Fibroblast of the aortic adventitia (primary cell): ENCODE data around the gene CA12. TPM values are rescaled to one million over a fixed set of nuclear protein-coding genes. Genes with fewer than 3 reads are reported as not detected.

Experiments used
- DNase-seq: peaks from one replicate; pipeline ENCODE4 v3.0.0-alpha.2; 2010; ENCODE audit warnings: low read depth
- H3K4me3 ChIP-seq: 2 replicates; pipeline ENCODE4 v1.5.1; 2011; ENCODE audit warnings: low read depth, mild to moderate bottlenecking, control low read depth, low read length, moderate library complexity
- total RNA-seq: library from RNA; depleted of rRNA; stranded (reverse); fragments of >200 nt; gene quantifications from 2 replicates; pipeline ENCODE4 v1.2.3, GENCODE V29; 2012; ENCODE audit warnings: low replicate concordance
- TF ChIP-seq, protein P1 (sequence below): IDR thresholded peaks from 2 replicates; pipeline ENCODE4 v1.5.1; 2011; ENCODE audit warnings: mild to moderate bottlenecking, low read length, control low read depth, inconsistent platforms; ENCODE audit not compliant: insufficient read depth

CA12 gene
- total RNA-seq, 1 donor, result 174 TPM

DNA sequence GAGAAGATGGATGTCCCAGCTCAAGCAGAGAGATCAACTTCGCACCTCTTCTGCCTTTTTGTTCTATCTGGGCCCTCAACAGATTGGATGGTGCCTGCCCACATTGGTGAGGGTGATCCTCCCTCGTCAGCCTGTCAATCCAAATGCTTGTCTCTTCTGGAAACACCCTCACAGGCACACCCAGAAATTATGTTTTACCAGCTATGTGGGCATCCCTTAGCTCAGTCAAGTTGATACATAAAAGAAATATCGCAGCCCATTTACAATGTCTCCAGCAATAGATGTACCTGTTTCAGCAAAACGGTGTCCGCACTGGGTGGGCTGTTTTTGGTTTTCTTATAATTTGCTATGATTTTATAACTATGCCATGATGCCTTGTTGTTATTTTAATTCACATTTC is 27.5 kb upstream of the CA12 start:
- TF ChIP-seq, protein P1, sequence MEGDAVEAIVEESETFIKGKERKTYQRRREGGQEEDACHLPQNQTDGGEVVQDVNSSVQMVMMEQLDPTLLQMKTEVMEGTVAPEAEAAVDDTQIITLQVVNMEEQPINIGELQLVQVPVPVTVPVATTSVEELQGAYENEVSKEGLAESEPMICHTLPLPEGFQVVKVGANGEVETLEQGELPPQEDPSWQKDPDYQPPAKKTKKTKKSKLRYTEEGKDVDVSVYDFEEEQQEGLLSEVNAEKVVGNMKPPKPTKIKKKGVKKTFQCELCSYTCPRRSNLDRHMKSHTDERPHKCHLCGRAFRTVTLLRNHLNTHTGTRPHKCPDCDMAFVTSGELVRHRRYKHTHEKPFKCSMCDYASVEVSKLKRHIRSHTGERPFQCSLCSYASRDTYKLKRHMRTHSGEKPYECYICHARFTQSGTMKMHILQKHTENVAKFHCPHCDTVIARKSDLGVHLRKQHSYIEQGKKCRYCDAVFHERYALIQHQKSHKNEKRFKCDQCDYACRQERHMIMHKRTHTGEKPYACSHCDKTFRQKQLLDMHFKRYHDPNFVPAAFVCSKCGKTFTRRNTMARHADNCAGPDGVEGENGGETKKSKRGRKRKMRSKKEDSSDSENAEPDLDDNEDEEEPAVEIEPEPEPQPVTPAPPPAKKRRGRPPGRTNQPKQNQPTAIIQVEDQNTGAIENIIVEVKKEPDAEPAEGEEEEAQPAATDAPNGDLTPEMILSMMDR, result no peak
- no peak for DNase-seq

DNA sequence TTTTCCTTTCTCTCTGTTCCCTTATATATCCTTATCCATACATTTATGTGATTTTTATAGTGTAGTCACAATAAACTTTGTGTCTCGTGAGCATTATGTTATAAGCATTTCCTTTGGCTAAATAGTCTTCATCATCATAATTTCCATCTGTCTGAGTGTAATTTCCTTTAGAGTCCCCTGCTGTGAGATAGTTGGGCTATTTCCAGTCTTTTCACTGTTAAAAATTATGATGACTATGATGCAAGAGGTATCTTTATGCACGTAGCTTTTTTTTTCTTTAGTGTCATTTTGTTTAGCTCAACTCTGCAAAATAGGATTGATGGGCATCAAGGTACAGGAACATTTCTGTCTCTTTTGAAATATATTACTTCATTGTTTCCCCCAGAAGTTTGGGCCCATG is 26.9 kb upstream of the CA12 start:
- no peak for DNase-seq
- H3K4me3 ChIP-seq, result no peak overlapping the region
- TF ChIP-seq, protein P1, result no peak

More for the DNA sequence above, 27.5 kb upstream of the CA12 start:
- H3K4me3 ChIP-seq, result no peak overlapping the region

GRCh38 chr15:63407612-63408011 is 26.0 kb upstream of the CA12 start:
- DNase-seq, result no peak
- no peak overlapping the region for H3K4me3 ChIP-seq
- TF ChIP-seq, protein P1, result no peak

DNA sequence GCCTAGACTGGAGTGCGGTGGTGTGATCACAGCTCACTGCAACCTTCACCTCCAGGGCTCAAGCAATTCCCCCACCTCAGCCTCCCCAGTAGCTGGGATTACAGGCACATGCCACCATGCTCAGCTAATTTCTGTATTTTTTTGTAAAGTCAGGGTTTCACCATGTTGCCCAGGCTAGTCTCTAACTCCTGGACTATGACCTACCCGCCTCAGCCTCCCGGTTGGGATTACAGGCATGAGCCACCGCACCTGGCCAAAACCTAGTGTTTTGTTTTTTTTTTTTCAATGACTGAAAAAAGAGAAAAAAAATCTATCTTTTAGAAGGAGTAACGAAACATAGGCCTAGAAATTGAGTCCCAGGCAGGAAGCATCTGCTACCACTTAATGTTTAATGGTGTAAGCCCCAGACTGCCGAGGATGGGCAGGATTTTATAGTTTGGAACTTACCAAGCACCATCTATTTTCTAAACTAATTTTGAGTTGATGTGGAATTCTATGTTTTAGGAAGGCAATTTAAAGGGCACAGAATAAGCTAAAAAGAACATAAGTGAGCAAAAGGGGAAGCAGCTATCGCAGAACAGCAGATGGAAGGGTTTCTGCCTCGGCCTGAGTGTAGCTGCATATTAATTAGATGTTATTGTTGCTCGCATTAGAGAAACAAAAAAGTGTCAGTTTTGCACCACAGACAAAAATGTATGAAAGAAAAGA is 24.2 kb upstream of the CA12 start:
- DNase-seq, result no peak
- no peak overlapping the region for H3K4me3 ChIP-seq
- TF ChIP-seq, protein P1, result no peak

DNA sequence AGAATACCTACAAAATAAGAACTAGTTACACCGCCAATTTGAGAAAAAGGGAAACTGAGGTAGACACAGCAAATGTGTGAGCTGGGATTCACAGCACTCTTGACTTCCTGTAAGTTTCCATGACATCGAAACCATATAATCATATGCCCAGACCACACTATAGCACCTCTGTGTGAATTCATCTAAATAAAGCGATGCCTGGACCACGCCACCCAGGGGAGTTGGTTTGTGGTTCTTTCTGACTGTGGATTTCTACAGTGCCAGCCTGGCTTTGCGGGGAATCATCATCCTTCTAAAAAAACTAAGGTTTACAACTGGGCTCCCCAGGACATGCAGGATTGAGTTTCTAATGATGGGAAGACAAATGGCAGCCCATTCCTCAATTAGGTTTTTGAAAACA is 23.5 kb upstream of the CA12 start:
- no peak for DNase-seq
- TF ChIP-seq, protein P1, result no peak
- no peak overlapping the region for H3K4me3 ChIP-seq

GRCh38 chr15:63403254-63403945 is 21.8 kb upstream of the CA12 start:
- no peak overlapping the region for H3K4me3 ChIP-seq
- TF ChIP-seq, protein P1, result peak; percentile 3
- DNase-seq, result peak; percentile 30
